ENCODE results near the gene TANK. TPM values are rescaled to one million over a fixed set of nuclear protein-coding genes. Genes with fewer than 3 reads are reported as not detected.

TANK gene
- total and polyA plus RNA-seq, 4 donors, result 36.9 to 76.3 (median 46.9) TPM

DNA sequence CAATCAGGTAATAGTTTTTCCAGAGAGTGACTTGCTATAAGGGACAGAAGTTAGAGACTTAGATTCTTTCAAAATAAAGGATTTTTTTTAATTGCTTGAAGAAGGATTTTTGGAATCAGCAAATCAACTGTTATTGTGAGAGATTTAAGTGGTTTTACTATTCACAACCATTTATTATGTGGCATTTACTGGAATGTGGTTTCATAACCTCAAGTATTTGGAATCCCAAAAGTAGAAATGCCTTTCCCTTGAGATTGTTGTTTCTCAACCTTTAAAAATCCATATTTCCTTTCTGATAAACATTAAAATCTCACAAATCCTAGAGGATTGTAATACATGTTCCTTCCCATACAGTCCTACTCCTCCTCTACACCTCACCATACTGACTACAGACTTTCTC, 5.0 kb downstream of the TANK start:
- Histone ChIP-seq H3K27me3 (ENCODE audit: control insufficient read depth, insufficient read depth, low read length) (no peaks in the 10 kb centered on the region), H3K4me1 (ENCODE audit: control insufficient read depth, insufficient read depth, low read length) (no peaks in the 10 kb centered on the region), H3K9me3 (ENCODE audit: control insufficient read depth, insufficient read depth, low read length) (no peaks in the 10 kb centered on the region), H3K36me3 (ENCODE audit: control insufficient read depth, insufficient read depth, low read length) (peaks cover 2% of the 10 kb centered on the region), H3K27ac (ENCODE audit: low read depth, low read length) (no peak overlapping the region), H3K4me3 (ENCODE audit: low read depth, low read length) (no peak overlapping the region)
- no peak for DNase-seq (ENCODE audit: low read depth in 4 of 6, low spot score in 6 of 6)

DNA sequence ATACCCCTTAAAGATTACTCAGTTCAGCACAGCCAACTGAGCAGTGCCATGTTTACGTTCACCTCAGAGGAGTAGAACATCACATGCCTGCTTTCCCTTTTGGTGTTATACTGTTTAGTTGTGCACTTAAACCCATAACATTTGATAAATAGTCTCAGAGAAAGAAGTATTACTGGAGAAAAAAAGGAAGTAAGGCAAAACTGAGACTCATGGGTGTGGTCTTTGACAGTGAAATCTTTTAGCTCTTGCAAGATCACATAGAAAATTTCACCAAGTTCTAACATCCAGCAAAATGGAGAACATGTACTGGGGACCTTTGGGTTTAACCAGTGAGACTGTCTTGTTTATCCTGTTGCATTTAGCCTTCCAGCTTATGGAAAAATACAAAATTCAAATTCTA, 5.6 kb downstream of the TANK start:
- Histone ChIP-seq H3K36me3 (ENCODE audit: control insufficient read depth, insufficient read depth, low read length) (peaks cover 2% of the 10 kb centered on the region), H3K27ac (ENCODE audit: low read depth, low read length) (no peak overlapping the region), H3K27me3 (ENCODE audit: control insufficient read depth, insufficient read depth, low read length) (no peaks in the 10 kb centered on the region), H3K4me1 (ENCODE audit: control insufficient read depth, insufficient read depth, low read length) (no peaks in the 10 kb centered on the region), H3K9me3 (ENCODE audit: control insufficient read depth, insufficient read depth, low read length) (no peaks in the 10 kb centered on the region), H3K4me3 (ENCODE audit: low read depth, low read length) (no peak overlapping the region)
- DNase-seq (ENCODE audit: low read depth in 4 of 6, low spot score in 6 of 6), result no peak
- WGBS (ENCODE audit: insufficient coverage), result no CpG with 5 or more reads among the region's 1 CpG

DNA sequence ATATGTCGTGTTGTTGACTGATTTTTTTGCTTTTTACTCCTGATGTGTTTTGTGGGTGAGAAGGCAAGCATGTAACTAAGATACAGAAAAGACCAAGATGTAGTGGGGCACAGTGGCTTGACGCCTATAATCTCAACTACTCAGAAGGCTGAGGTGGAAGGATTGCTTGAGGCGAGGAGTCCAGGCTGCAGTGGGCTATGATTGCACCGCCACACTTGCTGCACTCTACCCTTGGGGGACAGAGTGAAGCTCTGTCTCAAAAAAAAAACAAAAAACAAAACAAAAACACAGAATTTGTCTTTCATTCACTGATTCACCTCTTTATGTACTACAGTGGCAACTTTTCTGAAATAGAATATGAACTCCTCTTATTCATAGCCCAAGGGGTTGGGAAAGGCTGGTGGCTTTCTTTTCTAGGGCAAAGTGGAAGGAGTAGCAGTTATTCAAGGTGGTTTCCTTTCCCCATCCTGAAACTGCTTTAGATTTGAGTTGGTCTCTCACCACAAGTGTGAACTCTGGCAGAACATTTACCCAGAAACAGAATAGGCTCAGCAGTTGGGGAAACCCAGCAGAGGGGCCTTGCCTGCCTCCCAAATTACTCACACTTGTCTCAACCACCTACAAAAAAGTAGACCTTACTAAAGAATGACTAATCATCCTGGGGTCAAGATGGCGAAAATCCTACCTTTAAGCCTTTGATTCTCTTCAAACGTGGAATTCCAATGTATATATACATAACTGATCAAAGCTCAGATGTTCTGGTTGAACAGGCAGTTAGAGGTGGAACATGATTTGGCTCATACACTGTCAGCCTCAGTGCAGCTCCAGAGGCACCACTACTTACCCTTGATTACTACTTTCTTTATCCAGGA, 6.5 kb downstream of the TANK start:
- Histone ChIP-seq H3K27me3 (ENCODE audit: control insufficient read depth, insufficient read depth, low read length) (no peaks in the 10 kb centered on the region), H3K36me3 (ENCODE audit: control insufficient read depth, insufficient read depth, low read length) (peaks cover 2% of the 10 kb centered on the region), H3K9me3 (ENCODE audit: control insufficient read depth, insufficient read depth, low read length) (no peaks in the 10 kb centered on the region), H3K4me1 (ENCODE audit: control insufficient read depth, insufficient read depth, low read length) (no peaks in the 10 kb centered on the region), H3K27ac (ENCODE audit: low read depth, low read length) (no peak overlapping the region), H3K4me3 (ENCODE audit: low read depth, low read length) (no peak overlapping the region)
- DNase-seq (ENCODE audit: low read depth in 4 of 6, low spot score in 6 of 6), result no peak
- no CpG with 5 or more reads among the region's 6 CpGs for WGBS (ENCODE audit: insufficient coverage)

DNA sequence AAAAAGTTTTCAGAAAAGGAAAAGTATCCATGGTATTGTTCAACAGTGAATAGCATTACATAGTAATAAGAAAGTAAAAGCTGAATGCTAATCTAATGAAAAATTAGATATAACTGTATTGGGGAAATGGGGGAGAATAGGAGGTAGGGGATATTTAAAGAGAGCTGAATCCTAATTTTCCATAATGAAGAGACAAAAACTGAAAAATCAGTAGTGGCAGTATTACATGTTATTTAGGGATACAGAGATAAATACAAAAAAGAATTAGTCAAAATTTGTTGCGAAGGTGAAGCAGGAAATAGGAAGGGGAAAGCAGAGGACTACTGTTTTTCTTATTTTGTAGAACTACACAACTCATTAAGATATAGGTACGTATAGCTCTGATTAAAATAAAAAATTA, 9.1 kb downstream of the TANK start:
- no peaks in the 10 kb centered on the region for H3K4me1 ChIP-seq (ENCODE audit: control insufficient read depth, insufficient read depth, low read length)
- WGBS (ENCODE audit: insufficient coverage), result no CpG with 5 or more reads among the region's 2 CpGs
- no peaks in the 10 kb centered on the region for H3K9me3 ChIP-seq (ENCODE audit: control insufficient read depth, insufficient read depth, low read length)

DNA sequence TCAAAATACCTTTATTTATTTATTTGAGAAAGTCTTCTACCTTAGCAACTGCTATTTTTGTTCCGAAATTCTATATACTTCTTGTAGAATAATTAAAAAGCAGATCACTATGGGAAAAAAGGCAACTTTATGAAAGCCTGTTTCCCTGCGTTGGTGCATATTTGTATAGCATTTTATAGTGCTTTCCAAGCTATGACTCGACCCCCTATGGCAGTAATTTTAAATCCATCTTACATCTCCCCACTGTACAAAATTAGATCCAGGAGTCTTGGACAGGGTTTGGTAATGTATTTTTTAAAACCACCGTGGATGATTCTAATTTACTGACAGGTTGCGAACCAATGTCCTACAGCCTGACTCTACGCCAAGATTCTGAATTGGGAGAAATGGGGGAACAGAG, 10.1 kb downstream of the TANK start:
- Histone ChIP-seq H3K27ac (ENCODE audit: low read depth, low read length) (no peak overlapping the region), H3K9me3 (ENCODE audit: control insufficient read depth, insufficient read depth, low read length) (no peaks in the 10 kb centered on the region), H3K4me1 (ENCODE audit: control insufficient read depth, insufficient read depth, low read length) (no peaks in the 10 kb centered on the region), H3K36me3 (ENCODE audit: control insufficient read depth, insufficient read depth, low read length) (peaks cover 2% of the 10 kb centered on the region), H3K27me3 (ENCODE audit: control insufficient read depth, insufficient read depth, low read length) (no peaks in the 10 kb centered on the region), H3K4me3 (ENCODE audit: low read depth, low read length) (no peak overlapping the region)
- WGBS (ENCODE audit: insufficient coverage), result no CpG with 5 or more reads among the region's 6 CpGs
- DNase-seq (ENCODE audit: low read depth in 4 of 6, low spot score in 6 of 6), result no peak

More for the DNA sequence above, 9.1 kb downstream of the TANK start:
- no peak overlapping the region for H3K27ac ChIP-seq (ENCODE audit: low read depth, low read length)
- peaks cover 2% of the 10 kb centered on the region for H3K36me3 ChIP-seq (ENCODE audit: control insufficient read depth, insufficient read depth, low read length)
- no peak for DNase-seq (ENCODE audit: low read depth in 4 of 6, low spot score in 6 of 6)
- no peaks in the 10 kb centered on the region for H3K27me3 ChIP-seq (ENCODE audit: control insufficient read depth, insufficient read depth, low read length)
- no peak overlapping the region for H3K4me3 ChIP-seq (ENCODE audit: low read depth, low read length)

DNA sequence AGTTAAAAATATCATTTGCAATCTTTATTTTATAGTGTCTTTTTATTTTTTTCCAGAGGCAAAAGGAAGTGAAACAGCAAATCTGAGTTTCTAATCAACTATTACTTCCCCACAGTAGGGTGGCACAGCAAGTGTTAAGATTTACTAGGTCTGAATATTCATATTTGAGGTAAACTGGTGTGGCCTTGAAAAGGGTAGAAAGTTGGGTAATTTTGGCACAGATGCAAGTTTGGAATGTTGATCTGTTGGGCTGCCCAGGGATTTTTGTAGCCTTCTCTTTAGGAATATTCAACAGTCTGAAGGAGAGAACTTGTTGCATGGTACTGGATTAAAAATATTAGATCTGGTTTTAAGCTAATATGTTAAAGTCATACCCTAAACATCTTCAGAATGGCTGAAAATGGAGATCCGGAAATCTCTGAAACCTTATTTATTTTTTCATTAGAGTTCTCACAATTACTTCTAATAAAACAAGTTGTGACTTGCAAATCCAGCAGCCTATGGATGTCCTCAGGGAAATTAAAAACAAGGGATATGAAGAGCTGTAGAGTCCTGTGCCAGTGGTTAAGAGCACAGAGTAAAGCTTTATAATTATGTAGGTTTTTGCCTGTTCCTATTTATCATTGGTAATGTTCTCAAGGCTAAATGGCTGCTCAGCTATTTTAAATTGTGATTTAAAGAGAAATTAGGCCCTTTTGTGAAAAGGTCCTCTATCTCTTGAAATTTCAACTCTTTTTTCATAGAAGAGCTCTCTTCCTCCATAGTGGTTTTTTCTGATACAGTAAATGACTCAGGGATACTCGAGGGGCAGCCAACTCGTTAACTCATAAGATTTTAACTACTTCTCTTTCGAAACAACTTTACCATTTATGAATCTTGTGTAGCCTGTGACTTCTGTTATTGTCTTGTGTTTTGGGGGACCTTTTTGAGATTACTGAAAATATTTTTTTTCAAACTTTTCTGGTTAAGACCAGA, 11.0 kb downstream of the TANK start:
- Histone ChIP-seq H3K9me3 (ENCODE audit: control insufficient read depth, insufficient read depth, low read length) (no peaks in the 10 kb centered on the region), H3K27me3 (ENCODE audit: control insufficient read depth, insufficient read depth, low read length) (no peaks in the 10 kb centered on the region), H3K4me3 (ENCODE audit: low read depth, low read length) (no peak overlapping the region), H3K36me3 (ENCODE audit: control insufficient read depth, insufficient read depth, low read length) (peaks cover 2% of the 10 kb centered on the region), H3K4me1 (ENCODE audit: control insufficient read depth, insufficient read depth, low read length) (no peaks in the 10 kb centered on the region), H3K27ac (ENCODE audit: low read depth, low read length) (no peak overlapping the region)
- WGBS (ENCODE audit: insufficient coverage), result no CpG with 5 or more reads among the region's 4 CpGs
- peak in 1 of 6 donors; percentile 48 for DNase-seq (ENCODE audit: low read depth in 4 of 6, low spot score in 6 of 6)

DNA sequence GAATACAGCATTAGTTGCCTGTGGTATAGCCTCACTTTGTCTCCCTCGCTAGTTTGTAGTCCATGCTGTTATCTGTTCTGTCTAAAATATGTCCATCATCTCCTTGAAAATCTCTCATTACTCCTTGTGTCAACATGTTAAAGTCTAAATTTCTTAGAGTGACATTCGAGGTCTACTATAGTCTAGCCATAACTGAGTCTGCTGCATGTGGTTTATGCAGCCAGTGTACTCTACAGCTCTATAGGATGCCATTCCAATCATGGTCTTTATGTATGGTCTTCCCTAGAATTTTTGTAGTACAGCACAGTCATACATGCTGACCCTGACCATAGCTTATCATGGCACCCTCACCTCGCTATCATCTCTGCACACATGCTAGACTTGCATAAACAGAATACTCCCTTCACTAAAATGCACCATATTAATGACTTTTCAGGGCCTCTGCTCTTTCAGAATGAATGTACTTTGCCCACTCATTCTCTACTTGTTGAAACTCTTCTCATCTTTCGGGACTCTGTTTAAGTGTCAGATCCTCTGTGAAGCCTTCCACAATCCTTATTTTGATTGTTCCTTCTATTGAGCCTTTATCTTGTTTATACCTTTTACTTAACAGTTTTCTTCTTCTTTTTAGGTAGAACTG, 12.8 kb downstream of the TANK start:
- Histone ChIP-seq H3K27ac (ENCODE audit: low read depth, low read length) (no peak overlapping the region), H3K4me1 (ENCODE audit: control insufficient read depth, insufficient read depth, low read length) (no peaks in the 10 kb centered on the region), H3K27me3 (ENCODE audit: control insufficient read depth, insufficient read depth, low read length) (no peaks in the 10 kb centered on the region), H3K9me3 (ENCODE audit: control insufficient read depth, insufficient read depth, low read length) (no peaks in the 10 kb centered on the region), H3K4me3 (ENCODE audit: low read depth, low read length) (no peak overlapping the region), H3K36me3 (ENCODE audit: control insufficient read depth, insufficient read depth, low read length) (no peaks in the 10 kb centered on the region)
- no peak for DNase-seq (ENCODE audit: low read depth in 4 of 6, low spot score in 6 of 6)
- 100% methylated on average over 2 of the region's 4 CpGs for WGBS (ENCODE audit: insufficient coverage)

DNA sequence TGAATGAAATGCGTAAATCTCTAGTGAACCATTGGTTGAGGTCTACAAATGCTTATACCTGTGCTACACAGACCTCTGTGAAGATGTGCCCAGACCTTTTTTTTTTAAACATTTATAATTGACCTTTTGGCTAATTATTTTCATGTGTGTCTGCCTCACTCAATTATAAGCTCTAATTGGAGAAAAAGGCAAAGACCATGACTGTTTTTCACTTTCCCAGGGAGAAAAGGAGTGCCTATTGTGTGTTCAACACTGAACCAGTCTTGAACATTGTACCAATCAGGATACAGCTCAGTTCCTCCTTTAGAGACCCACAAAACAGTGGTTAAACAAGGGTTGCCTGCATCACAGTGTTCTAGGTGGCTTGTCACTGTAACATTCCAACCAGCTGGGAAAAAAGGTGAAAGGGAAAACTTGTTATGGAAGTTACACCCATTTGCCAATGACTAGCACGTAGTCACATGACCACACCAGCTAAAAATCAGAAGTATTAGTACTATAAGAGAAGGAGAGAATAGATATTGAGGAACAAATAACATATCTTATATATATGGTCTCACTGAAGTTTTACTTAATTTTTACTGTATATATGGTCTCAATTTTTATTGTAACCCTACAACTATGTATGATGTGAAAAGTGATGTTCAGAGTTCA, 13.4 kb downstream of the TANK start:
- WGBS (ENCODE audit: insufficient coverage), result no CpG with 5 or more reads among the region's 2 CpGs
- H3K9me3 ChIP-seq (ENCODE audit: control insufficient read depth, insufficient read depth, low read length), result no peaks in the 10 kb centered on the region
- no peaks in the 10 kb centered on the region for H3K4me1 ChIP-seq (ENCODE audit: control insufficient read depth, insufficient read depth, low read length)
- H3K27ac ChIP-seq (ENCODE audit: low read depth, low read length), result no peak overlapping the region
- DNase-seq (ENCODE audit: low read depth in 4 of 6, low spot score in 6 of 6), result no peak
- no peaks in the 10 kb centered on the region for H3K27me3 ChIP-seq (ENCODE audit: control insufficient read depth, insufficient read depth, low read length)
- no peaks in the 10 kb centered on the region for H3K36me3 ChIP-seq (ENCODE audit: control insufficient read depth, insufficient read depth, low read length)
- no peak overlapping the region for H3K4me3 ChIP-seq (ENCODE audit: low read depth, low read length)

DNA sequence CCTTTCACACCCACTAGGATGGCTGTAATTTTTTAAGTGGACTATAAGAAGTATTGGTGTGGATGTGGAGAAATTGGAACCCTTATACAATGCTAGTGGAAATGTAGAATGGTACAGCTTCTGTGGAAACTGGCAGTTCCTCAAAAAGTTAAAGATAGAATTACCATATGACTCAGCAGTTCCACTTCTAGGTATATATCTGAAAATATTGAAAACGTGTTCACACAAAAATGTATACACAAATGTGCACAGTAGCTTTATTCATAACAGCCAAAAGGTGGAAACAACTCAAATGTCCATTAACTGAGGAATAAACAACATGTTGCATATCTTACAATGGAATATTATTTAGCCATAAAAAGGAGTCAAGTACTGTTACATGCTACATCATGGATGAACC, 17.7 kb downstream of the TANK start:
- no peak overlapping the region for H3K27ac ChIP-seq (ENCODE audit: low read depth, low read length)
- no peaks in the 10 kb centered on the region for H3K27me3 ChIP-seq (ENCODE audit: control insufficient read depth, insufficient read depth, low read length)
- no CpG with 5 or more reads among the region's 1 CpG for WGBS (ENCODE audit: insufficient coverage)
- H3K4me1 ChIP-seq (ENCODE audit: control insufficient read depth, insufficient read depth, low read length), result no peaks in the 10 kb centered on the region
- DNase-seq (ENCODE audit: low read depth in 4 of 6, low spot score in 6 of 6), result no peak
- H3K9me3 ChIP-seq (ENCODE audit: control insufficient read depth, insufficient read depth, low read length), result no peaks in the 10 kb centered on the region
- H3K36me3 ChIP-seq (ENCODE audit: control insufficient read depth, insufficient read depth, low read length), result peaks cover 3% of the 10 kb centered on the region
- no peak overlapping the region for H3K4me3 ChIP-seq (ENCODE audit: low read depth, low read length)

Data from spinal cord (tissue), 10 donors.